PC-9 (cell line): ENCODE measurements around the gene ZSCAN21.

Experiments used
- CTCF ChIP-seq: fragments of 200-600 bp; sonication (generic); conservative IDR thresholded peaks from 2 replicates; pipeline ENCODE4 v1.6.1; 2017; ENCODE audit warnings: mixed run types, antibody characterized with exemption, mild to moderate bottlenecking, moderate library complexity
- EZH2 ChIP-seq: fragments of 200-600 bp; sonication (generic); IDR thresholded peaks from 2 replicates; pipeline ENCODE4 v1.8.0; 2017; ENCODE audit warnings: antibody characterized with exemption, low read depth

- no peak for TF ChIP-seq EZH2
- TF ChIP-seq CTCF: no peak; the same call in 1 of the 2 replicates
Measured at GRCh38 chr7:100049441-100050291, at the start of gene ZSCAN21.
